NCI-H2227 (cell line): ENCODE data around the gene ZFAND3.
"Not testable (repeated sequence)": the region's sequence is repeated elsewhere in the genome, so short reads cannot be mapped to it uniquely, and the experiment has no call there.

Experiments
- DNase-seq: peaks from one replicate; lab custom pipeline; 2025; ENCODE audit not compliant: unreplicated experiment; lab: John Stamatoyannopoulos, UW

Gene ZFAND3

DNA sequence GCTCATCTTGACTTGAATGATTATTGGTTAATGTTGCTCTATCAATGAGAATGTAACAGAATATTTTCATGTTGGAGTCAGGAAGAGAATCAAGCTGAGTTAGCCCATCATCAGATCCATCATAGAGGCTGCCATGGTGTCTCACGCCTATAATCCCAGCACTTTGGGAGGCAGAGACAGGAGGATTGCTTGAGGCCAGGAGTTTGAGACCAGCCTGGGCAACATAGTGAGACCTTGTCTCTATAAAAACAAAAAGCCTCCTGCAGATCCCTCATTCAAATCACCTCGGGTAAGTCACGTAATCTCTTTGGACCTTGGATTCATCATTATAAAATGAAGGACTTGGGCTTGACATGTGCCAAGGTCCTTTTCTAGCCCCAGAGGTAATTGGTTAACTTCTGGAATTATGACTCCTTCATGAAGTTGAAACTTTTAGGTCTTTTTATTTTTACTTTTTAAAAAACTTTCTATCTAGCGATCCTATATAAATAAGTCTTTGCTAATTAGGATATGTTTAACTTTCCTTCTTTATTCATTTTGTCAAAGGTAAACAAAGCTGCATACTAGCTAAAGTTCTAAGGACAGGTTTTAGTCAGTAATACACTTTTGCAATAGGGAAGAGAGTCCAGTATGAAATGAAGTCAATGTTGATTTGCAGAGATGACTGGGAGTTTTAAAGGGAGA lies 110.9 kb downstream of the ZFAND3 start:
- DNase-seq, result no peak

- no peak for DNase-seq
Observed at GRCh38 chr6:37931066-37931465, 111.5 kb downstream of the ZFAND3 start.

DNA sequence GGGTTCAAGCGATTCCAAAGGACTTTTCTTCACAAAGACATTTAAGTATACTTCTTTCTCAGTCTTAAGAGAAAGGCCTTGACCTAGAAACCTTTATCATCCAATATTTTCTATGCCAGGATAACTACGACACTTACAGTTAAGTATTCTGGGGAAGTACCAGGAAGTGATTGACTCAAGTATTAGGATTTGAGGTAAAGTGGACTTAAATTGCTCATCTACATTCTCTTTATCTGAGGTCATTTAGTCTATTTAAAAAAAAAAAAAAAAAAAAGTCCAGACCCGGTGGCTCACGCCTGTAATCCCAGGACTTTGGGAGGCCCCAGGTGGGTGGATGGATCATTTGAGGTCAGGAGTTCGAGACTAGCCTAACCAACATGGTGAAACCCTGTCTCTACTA lies 114.7 kb downstream of the ZFAND3 start:
- DNase-seq, result no peak

GRCh38 chr6:37936150-37936549 lies 116.6 kb downstream of the ZFAND3 start:
- no peak for DNase-seq

DNA sequence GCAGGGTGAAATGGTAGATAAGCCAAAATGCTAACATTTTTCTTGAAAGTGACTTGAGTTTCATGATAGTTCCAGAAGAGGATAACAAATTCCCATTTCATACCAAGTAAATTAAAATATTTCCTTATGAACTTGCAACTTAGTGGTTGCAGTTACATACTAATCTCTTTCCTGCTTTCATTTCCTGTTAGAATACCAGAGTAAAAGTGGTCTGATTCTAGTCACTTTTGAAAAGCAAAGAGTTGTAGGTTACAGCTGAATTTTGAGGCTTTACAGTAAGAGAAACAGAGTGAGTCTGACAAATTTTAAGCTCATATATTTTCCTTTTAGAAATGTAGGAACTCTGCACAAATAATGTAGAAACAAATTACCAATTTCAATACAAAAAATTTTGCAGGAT lies 117.4 kb downstream of the ZFAND3 start:
- no peak for DNase-seq

GRCh38 chr6:37938909-37939308 lies 119.4 kb downstream of the ZFAND3 start:
- DNase-seq, result no peak

GRCh38 chr6:37940074-37940847 lies 120.7 kb downstream of the ZFAND3 start:
- DNase-seq, result no peak

- no peak for DNase-seq
Observed at GRCh38 chr6:37941871-37942270, 122.3 kb downstream of the ZFAND3 start.

- DNase-seq, result no peak
Observed at GRCh38 chr6:37942606-37943376, 123.3 kb downstream of the ZFAND3 start.

DNA sequence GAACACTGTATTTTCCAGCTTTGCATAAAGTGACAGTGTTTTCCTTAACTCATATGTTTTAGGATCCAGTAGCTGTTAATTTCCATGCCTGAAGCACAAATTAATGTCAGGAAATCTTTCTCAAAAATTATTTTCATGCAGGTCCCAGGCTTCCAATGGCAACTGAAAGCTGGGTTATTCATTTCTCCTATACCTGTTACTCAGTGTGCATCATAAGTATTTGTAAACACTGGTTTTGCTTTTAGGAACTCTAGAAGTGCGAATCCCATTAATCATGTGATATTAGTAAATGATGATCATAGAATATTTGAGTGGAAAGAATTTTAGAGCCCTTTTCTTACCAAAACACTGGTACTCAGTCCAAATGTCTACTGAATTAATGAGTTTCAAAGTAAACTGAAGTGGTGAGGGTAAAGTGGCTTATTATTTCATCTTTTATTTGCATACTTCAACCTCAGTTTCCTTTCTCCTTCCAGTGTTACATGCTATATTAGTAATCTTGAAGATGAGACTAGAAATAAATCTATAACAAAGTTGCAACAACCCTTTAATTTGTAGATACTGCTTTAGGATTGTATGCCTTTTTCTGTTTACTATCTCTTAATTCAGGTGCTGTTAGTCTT lies 124.0 kb downstream of the ZFAND3 start:
- DNase-seq, result no peak

- peak; percentile 50 for DNase-seq
Observed at GRCh38 chr6:37946057-37946456, 126.5 kb downstream of the ZFAND3 start.

DNA sequence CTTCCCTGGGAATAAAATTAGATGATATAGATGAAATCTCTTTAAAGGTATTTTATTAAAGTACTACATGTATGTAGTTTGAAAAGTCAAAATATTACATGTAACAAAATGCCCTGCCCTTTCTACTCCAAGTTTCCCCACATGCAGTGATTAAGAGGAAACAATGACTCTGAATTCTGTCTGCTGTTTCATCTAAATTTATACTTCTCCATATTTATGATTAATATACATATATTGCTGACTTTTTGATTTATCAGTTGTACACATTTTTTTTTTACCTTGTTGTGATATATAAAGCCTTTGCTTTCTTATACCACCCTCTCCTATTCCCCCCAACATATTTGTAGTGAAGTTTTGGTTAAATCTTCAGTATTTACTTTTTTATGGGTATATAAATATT lies 127.9 kb downstream of the ZFAND3 start:
- DNase-seq, result no peak

- not testable (repeated sequence) for DNase-seq
Observed at GRCh38 chr6:37948584-37948983, 129.1 kb downstream of the ZFAND3 start.

GRCh38 chr6:37952027-37952426 lies 132.5 kb downstream of the ZFAND3 start:
- no peak for DNase-seq

DNA sequence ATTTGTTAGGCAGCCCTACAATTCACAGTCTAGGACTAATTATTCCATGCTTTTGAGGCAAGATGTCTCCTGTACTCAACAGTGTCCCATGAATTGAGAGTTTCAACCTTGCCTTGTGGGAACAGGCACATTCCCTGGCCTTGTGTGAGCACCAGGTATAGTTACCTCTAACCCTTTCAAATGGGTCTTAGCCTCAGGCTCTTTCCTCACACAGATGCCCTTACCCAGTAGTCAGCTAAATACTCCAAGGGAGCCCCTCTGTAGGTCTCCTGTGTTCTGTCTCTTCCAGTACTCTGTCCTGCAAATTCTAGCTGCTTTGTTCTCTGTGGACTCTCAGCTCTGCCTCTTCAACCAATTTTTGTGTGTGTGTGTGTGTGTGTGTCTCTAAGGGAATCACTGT lies 135.3 kb downstream of the ZFAND3 start:
- DNase-seq, result no peak

GRCh38 chr6:37956711-37957275 lies 137.3 kb downstream of the ZFAND3 start:
- DNase-seq, result no peak

DNA sequence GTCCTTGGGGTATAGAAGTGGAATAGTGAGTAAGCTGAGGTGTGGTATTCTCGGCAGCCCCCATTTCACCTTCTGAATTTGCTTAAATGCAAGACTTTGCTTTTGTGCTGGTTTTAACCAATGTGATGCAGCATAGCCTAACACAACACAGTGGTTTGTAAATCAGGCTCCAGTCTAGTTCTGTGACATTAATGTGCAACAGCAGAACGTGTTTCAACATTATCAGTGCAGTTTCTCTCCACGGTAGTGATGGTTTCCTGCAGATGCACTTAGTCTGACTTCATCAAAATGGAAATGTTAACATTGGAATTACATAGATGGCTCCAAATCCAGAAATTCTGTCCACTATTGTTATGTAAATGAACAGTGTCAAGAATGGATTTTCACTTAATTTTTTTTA lies 139.5 kb downstream of the ZFAND3 start:
- no peak for DNase-seq

- no peak for DNase-seq
Observed at GRCh38 chr6:37960139-37960935, 140.8 kb downstream of the ZFAND3 start.

DNA sequence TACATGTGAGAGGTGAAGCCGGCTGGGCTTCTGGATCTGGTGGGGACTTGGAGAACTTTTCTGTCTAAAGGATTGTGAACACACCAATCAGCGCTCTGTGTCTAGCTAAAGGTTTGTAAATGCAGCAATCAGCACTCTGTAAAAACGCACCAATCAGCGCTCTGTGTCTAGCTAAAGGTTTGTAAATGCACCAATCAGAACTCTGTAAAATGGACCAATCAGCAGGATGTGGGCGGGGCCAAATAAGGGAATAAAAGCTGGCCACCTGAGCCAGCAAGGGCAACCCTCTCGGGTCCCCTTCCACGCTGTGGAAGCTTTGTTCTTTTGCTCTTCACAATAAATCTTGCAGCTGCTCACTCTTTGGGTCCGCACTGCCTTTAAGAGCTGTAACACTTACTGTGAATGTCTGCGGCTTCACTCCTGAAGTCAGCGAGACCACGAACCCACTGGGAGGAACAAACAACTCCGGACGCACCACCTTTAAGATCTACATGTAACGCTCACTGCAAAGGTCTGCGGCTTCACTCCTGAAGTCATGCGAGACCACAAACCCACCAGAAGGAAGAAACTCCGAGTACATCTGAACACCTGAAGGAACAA lies 143.1 kb downstream of the ZFAND3 start:
- not testable (repeated sequence) for DNase-seq
